Measurements from ENCODE around the gene PPM1D. TPM values are rescaled to one million over a fixed set of nuclear protein-coding genes. Genes with fewer than 3 reads are reported as not detected.

PPM1D gene
- total and polyA plus RNA-seq, 2 of the 13 experiments (the other 11 are each of a cell fraction or from before 2014, with no cell fraction given): 8.0 to 26.2 TPM

GRCh38 chr17:60586288-60586974 is 13.6 kb upstream of the PPM1D start (continued):
- TF ChIP-seq ZNF224 (CRISPR knock-in tag; IDR thresholded peaks at IDR 0.05) (no peak), ZNF530 (CRISPR knock-in tag; IDR thresholded peaks at IDR 0.05; ENCODE audit: low read depth) (no peak), THAP11 (CRISPR knock-in tag; IDR thresholded peaks at IDR 0.05) (no peak), MEIS1 (CRISPR knock-in tag; IDR thresholded peaks at IDR 0.05; ENCODE audit: borderline replicate concordance) (no peak), ZNF850 (CRISPR knock-in tag; conservative IDR thresholded peaks at IDR 0.05) (no peak), ZNF180 (CRISPR knock-in tag; IDR thresholded peaks at IDR 0.05; ENCODE audit: borderline replicate concordance, low read depth) (no peak), FOXM1 (CRISPR knock-in tag; IDR thresholded peaks at IDR 0.05) (no peak), ZNF430 (CRISPR knock-in tag; IDR thresholded peaks at IDR 0.05) (no peak), PITX1 (CRISPR knock-in tag; IDR thresholded peaks at IDR 0.05) (no peak), ZNF264 (CRISPR knock-in tag; IDR thresholded peaks at IDR 0.05) (no peak), PATZ1 (CRISPR knock-in tag; IDR thresholded peaks at IDR 0.05) (no peak), CEBPG (CRISPR knock-in tag; IDR thresholded peaks at IDR 0.05) (no peak), POLR2A (IDR thresholded peaks at IDR 0.05; ENCODE audit: insufficient read depth in 1 of 2, low read depth in 2 of 2, low read length in 2 of 2) (no peak), FOXA3 (CRISPR knock-in tag; IDR thresholded peaks at IDR 0.05) (peak; percentile 50), ZNF501 (CRISPR knock-in tag; IDR thresholded peaks at IDR 0.05) (peak; percentile 58; the same call in 1 of the 2 replicates), ZSCAN31 (CRISPR knock-in tag; IDR thresholded peaks at IDR 0.05; ENCODE audit: low read depth) (no peak), NR2F2 (IDR thresholded peaks at IDR 0.05; ENCODE audit: borderline replicate concordance, low read depth) (no peak), CBFB (CRISPR knock-in tag; IDR thresholded peaks at IDR 0.05) (no peak), RBFOX2 (IDR thresholded peaks at IDR 0.05; ENCODE audit: low read depth, low read length) (no peak), ZNF577 (CRISPR knock-in tag; IDR thresholded peaks at IDR 0.05; ENCODE audit: borderline replicate concordance, low read depth) (no peak), MXD4 (CRISPR knock-in tag; IDR thresholded peaks at IDR 0.05) (no peak)
- TF ChIP-seq, protein P1, sequence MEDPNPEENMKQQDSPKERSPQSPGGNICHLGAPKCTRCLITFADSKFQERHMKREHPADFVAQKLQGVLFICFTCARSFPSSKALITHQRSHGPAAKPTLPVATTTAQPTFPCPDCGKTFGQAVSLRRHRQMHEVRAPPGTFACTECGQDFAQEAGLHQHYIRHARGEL (CRISPR knock-in tag; IDR thresholded peaks at IDR 0.05): no peak
- TF ChIP-seq, protein P2, sequence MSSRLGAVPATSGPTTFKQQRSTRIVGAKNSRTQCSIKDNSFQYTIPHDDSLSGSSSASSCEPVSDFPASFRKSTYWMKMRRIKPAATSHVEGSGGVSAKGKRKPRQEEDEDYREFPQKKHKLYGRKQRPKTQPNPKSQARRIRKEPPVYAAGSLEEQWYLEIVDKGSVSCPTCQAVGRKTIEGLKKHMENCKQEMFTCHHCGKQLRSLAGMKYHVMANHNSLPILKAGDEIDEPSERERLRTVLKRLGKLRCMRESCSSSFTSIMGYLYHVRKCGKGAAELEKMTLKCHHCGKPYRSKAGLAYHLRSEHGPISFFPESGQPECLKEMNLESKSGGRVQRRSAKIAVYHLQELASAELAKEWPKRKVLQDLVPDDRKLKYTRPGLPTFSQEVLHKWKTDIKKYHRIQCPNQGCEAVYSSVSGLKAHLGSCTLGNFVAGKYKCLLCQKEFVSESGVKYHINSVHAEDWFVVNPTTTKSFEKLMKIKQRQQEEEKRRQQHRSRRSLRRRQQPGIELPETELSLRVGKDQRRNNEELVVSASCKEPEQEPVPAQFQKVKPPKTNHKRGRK (CRISPR knock-in tag; IDR thresholded peaks at IDR 0.05): no peak
- TF ChIP-seq, protein P3, sequence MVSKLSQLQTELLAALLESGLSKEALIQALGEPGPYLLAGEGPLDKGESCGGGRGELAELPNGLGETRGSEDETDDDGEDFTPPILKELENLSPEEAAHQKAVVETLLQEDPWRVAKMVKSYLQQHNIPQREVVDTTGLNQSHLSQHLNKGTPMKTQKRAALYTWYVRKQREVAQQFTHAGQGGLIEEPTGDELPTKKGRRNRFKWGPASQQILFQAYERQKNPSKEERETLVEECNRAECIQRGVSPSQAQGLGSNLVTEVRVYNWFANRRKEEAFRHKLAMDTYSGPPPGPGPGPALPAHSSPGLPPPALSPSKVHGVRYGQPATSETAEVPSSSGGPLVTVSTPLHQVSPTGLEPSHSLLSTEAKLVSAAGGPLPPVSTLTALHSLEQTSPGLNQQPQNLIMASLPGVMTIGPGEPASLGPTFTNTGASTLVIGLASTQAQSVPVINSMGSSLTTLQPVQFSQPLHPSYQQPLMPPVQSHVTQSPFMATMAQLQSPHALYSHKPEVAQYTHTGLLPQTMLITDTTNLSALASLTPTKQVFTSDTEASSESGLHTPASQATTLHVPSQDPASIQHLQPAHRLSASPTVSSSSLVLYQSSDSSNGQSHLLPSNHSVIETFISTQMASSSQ (IDR thresholded peaks at IDR 0.05; ENCODE audit: low read depth): no peak
- TF ChIP-seq, protein P3 (CRISPR knock-in tag; IDR thresholded peaks at IDR 0.05; ENCODE audit: borderline replicate concordance): no peak

All from HepG2 (cell line).